ENCODE measurements around the gene ZMYND8.

Gene ZMYND8

GRCh38 chr20:47175493-47175892 lies 181.0 kb downstream of the ZMYND8 start:
- H3K4me3 ChIP-seq (ENCODE audit: low read depth, low read length): no peak overlapping the region
- DNase-seq (ENCODE audit: low read depth): no peak
- no peak for TF ChIP-seq CTCF (conservative IDR thresholded peaks at IDR 0.05; ENCODE audit: low read depth, low read length)

GRCh38 chr20:47174456-47175243 lies 181.8 kb downstream of the ZMYND8 start:
- DNase-seq (ENCODE audit: low read depth): no peak

GRCh38 chr20:47173596-47174216 lies 182.8 kb downstream of the ZMYND8 start:
- no peak overlapping the region for H3K4me3 ChIP-seq (ENCODE audit: low read depth, low read length)
- no peak for DNase-seq (ENCODE audit: low read depth)
- TF ChIP-seq CTCF (conservative IDR thresholded peaks at IDR 0.05; ENCODE audit: low read depth, low read length): peak; percentile 14

More at GRCh38 chr20:47174456-47175243, 181.8 kb downstream of the ZMYND8 start:
- no peak for TF ChIP-seq CTCF (conservative IDR thresholded peaks at IDR 0.05; ENCODE audit: low read depth, low read length)
- H3K4me3 ChIP-seq (ENCODE audit: low read depth, low read length): no peak overlapping the region

GRCh38 chr20:47172579-47172978 lies 183.9 kb downstream of the ZMYND8 start:
- no peak for TF ChIP-seq CTCF (conservative IDR thresholded peaks at IDR 0.05; ENCODE audit: low read depth, low read length)
- H3K4me3 ChIP-seq (ENCODE audit: low read depth, low read length): no peak overlapping the region
- DNase-seq (ENCODE audit: low read depth): no peak

GRCh38 chr20:47167846-47168245 lies 188.7 kb downstream of the ZMYND8 start:
- no peak for TF ChIP-seq CTCF (conservative IDR thresholded peaks at IDR 0.05; ENCODE audit: low read depth, low read length)
- DNase-seq (ENCODE audit: low read depth): no peak
- H3K4me3 ChIP-seq (ENCODE audit: low read depth, low read length): no peak overlapping the region

GRCh38 chr20:47165376-47165865 lies 191.1 kb downstream of the ZMYND8 start:
- DNase-seq (ENCODE audit: low read depth): no peak
- no peak for TF ChIP-seq CTCF (conservative IDR thresholded peaks at IDR 0.05; ENCODE audit: low read depth, low read length)
- no peak overlapping the region for H3K4me3 ChIP-seq (ENCODE audit: low read depth, low read length)

Measured in choroid plexus epithelial cell (primary cell).